ENCODE data around the gene DRG2.

DNA sequence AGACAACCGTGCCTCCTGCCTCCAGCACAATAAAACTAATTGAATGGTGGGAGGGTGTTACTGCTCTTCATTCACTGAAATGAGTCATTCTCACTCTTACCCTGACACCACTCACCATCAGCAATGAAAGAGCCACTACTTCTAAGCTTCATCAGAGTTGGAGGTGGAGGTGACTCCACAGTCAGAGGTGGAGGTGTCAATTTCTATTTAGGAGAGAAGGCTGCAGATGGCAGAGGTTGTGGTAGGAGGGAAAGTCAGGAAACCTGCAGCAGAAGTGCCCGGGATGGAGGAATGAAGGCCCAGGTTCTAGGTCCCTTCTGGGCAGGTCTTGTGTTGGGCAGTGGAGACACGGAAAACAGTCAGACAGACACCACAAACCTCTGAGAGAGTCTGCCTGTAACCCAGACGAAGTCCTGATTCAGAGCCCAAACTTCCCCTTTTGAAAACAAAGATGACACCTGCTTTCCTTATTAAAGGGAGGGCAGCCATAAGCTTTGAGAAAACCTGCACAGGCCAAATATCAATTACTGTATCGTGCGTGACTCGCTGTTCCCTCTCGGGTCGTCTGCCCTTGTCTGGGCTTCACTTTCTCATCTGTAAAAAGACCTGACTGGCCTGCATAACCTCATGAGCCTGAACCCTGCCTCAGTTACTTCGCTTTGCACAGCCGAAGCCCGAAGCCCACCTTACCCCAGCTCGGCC is 49.4 kb upstream of the DRG2 start:
- TF ChIP-seq YY1 (IDR thresholded peaks at IDR 0.05; ENCODE audit: low read depth) (no peak), EP300 (IDR thresholded peaks at IDR 0.05; ENCODE audit: borderline replicate concordance) (no peak), FOXM1 (IDR thresholded peaks at IDR 0.05; ENCODE audit: borderline replicate concordance, low read depth) (no peak)
